HG03025 (cell line): Measurements from ENCODE around the gene HMGN3.

Experiments
- ATAC-seq: cut with Tn5 transposase; IDR thresholded peaks from one replicate; pipeline ENCODE4 v1.9.1; 2021; ENCODE audit warnings: mild to moderate bottlenecking, moderate library complexity; ENCODE audit not compliant: unreplicated experiment, low FRiP score

Gene HMGN3

GRCh38 chr6:79188885-79189480 lies 45.5 kb downstream of the HMGN3 start:
- no peak for ATAC-seq

GRCh38 chr6:79188107-79188506 lies 46.4 kb downstream of the HMGN3 start:
- no peak for ATAC-seq

- ATAC-seq: no peak
Measured at GRCh38 chr6:79186564-79186963, 47.9 kb downstream of the HMGN3 start.

GRCh38 chr6:79184641-79185040 lies 49.8 kb downstream of the HMGN3 start:
- no peak for ATAC-seq

- no peak for ATAC-seq
Measured at GRCh38 chr6:79184086-79184485, 50.4 kb downstream of the HMGN3 start.

- ATAC-seq: no peak
Measured at GRCh38 chr6:79180052-79180451, 54.4 kb downstream of the HMGN3 start.

- no peak for ATAC-seq
Measured at GRCh38 chr6:79173378-79173777, 61.1 kb downstream of the HMGN3 start.

- no peak for ATAC-seq
Measured at GRCh38 chr6:79170959-79171358, 63.5 kb downstream of the HMGN3 start.

GRCh38 chr6:79170431-79170830 lies 64.1 kb downstream of the HMGN3 start:
- ATAC-seq: no peak

- ATAC-seq: no peak
Measured at GRCh38 chr6:79168695-79168980, 65.8 kb downstream of the HMGN3 start.

- no peak for ATAC-seq
Measured at GRCh38 chr6:79167931-79168694, 66.4 kb downstream of the HMGN3 start.

GRCh38 chr6:79159846-79160245 lies 74.6 kb downstream of the HMGN3 start:
- no peak for ATAC-seq

- no peak for ATAC-seq
Measured at GRCh38 chr6:79158856-79159516, 75.5 kb downstream of the HMGN3 start.

GRCh38 chr6:79157961-79158644 lies 76.4 kb downstream of the HMGN3 start:
- no peak for ATAC-seq

GRCh38 chr6:79152269-79152737 lies 82.2 kb downstream of the HMGN3 start:
- no peak for ATAC-seq
